GM20000 (cell line): ENCODE results near the gene GTF3C5.

Experiments used
- DNase-seq: peaks from one replicate; pipeline ENCODE4 v3.0.0; 2012; ENCODE audit warnings: low spot score
- TF ChIP-seq, protein P1 (sequence below): IDR thresholded peaks from 2 replicates; pipeline ENCODE4 v1.5.1; 2012; ENCODE audit warnings: mild to moderate bottlenecking, control low read depth; ENCODE audit errors: extremely low read depth, missing control alignments

Gene GTF3C5

GRCh38 chr9:133045132-133045531 lies 14.3 kb downstream of the GTF3C5 start:
- TF ChIP-seq, protein P1, sequence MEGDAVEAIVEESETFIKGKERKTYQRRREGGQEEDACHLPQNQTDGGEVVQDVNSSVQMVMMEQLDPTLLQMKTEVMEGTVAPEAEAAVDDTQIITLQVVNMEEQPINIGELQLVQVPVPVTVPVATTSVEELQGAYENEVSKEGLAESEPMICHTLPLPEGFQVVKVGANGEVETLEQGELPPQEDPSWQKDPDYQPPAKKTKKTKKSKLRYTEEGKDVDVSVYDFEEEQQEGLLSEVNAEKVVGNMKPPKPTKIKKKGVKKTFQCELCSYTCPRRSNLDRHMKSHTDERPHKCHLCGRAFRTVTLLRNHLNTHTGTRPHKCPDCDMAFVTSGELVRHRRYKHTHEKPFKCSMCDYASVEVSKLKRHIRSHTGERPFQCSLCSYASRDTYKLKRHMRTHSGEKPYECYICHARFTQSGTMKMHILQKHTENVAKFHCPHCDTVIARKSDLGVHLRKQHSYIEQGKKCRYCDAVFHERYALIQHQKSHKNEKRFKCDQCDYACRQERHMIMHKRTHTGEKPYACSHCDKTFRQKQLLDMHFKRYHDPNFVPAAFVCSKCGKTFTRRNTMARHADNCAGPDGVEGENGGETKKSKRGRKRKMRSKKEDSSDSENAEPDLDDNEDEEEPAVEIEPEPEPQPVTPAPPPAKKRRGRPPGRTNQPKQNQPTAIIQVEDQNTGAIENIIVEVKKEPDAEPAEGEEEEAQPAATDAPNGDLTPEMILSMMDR, result no peak
- no peak for DNase-seq

DNA sequence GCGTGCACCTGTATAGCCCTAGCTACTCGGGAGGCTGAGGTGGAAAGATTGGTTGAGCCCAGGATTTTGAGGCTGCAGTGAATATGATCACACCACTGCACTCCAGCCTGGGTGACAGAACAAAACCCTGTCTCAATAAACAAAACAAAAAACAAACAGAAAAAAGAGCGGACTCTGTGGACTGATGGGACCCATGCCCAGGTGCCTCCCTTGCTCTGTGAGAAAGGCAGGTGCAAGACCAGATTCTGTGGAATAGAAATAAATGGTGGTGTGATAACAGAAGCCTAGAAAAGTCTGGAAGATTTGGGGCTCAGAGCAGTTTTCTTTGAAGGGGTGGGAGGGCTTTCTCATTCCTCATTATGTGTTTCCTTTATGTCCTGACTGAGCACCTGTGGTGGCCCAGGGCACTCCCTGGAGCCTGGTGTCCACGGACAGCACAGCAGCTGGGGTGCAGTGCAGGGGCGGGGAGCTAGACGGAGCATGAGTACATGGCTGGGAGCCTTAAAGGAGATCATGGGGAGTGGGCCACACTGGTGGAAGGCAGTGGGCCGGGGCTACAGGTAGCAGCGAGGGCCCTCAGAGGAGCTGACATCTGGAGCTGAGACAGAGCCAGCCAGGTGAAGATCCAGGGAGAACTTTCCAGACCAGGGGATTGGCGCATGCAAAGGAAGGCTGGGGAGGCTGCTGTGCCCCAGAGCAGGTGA lies 15.6 kb downstream of the GTF3C5 start:
- no peak for DNase-seq
- TF ChIP-seq, protein P1, result no peak

DNA sequence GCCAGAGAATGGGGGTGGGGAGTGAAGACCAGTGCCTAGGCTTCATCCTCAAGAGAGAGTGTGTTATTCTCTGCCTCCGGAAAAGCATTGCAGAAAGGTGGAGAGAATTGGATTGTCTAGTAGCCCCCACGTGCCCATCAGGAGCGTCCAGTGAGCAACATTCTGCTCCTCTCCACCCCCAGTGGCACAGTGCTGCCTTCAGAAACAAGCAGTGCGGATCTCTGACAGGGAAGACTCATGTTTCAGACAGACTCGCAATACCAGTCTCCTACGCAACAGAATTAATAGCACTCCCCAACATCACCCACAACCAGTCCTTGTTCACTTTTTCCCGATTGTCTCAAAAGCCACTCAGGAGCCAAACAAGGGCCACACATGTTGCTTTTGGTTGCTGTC lies 16.1 kb downstream of the GTF3C5 start:
- no peak for DNase-seq
- TF ChIP-seq, protein P1, result no peak

GRCh38 chr9:133048595-133048994 lies 17.8 kb downstream of the GTF3C5 start:
- DNase-seq, result no peak
- TF ChIP-seq, protein P1, result peak; percentile 27

DNA sequence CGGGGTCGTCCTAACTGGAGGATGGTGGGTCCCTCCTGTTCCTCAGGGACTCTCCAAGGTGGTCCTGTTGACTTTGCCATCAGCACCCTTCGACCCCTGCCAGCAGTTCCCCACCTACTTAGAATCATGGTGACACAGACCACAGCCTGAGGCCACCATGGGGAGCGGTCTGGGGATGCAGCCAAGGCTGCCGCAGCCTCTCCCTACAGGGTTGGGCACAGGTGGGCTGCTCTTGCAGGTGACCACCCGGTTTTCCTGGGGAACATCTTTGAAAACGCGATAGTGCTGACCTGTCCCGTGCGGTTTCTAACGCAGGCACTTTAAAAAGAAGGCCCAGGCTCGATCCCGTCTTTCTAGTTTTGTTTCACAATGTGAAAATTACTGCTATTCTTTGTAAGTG lies 18.2 kb downstream of the GTF3C5 start:
- no peak for DNase-seq
- TF ChIP-seq, protein P1, result no peak

- TF ChIP-seq, protein P1, result no peak
- no peak for DNase-seq
Observed at GRCh38 chr9:133050142-133050541, 19.3 kb downstream of the GTF3C5 start.

DNA sequence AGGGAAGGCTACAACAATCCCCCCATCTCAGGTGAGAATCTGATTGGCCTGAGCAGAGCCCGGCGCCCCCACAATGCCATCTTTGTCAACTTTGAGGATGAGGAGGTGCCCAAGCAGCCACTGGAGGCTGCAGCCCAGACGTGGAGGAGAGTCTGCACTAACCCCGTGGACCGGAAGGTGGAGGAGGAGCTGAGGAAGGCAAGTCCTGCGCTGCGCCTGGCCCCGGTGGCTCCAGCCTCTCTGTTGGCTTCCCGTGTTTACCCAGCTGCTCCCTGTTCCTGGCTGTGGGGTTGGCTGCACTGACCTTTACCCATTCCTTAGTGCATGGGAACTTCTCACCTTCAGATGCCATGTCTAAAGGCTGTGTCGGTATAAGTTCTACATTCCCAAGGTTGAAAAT lies 20.0 kb downstream of the GTF3C5 start:
- no peak for DNase-seq
- TF ChIP-seq, protein P1, result no peak
